Neural crest cell (in vitro differentiated cells): ENCODE results near the gene GSTM2. TPM values are rescaled to one million over a fixed set of nuclear protein-coding genes. Genes with fewer than 3 reads are reported as not detected.

ENCODE experiments used
- DNase-seq: peaks from one replicate; pipeline ENCODE4 v3.0.0; 2021; ENCODE audit warnings: low read depth, mixed read lengths, low spot score
- H3K27ac Mint-ChIP-seq: one replicate; pipeline ENCODE4 v1.8.0; 2021; ENCODE audit warnings: mild to moderate bottlenecking, mixed read lengths; ENCODE audit not compliant: unreplicated experiment
- H3K27me3 Mint-ChIP-seq: 2 replicates; pipeline ENCODE4 v1.8.0; 2021; ENCODE audit warnings: low read depth, mild to moderate bottlenecking, mixed read lengths
- H3K36me3 Mint-ChIP-seq: 2 replicates; pipeline ENCODE4 v1.8.0; 2021; ENCODE audit warnings: low read depth, mild to moderate bottlenecking, mixed read lengths
- H3K4me1 Mint-ChIP-seq: 2 replicates; pipeline ENCODE4 v1.8.0; 2021; ENCODE audit warnings: mixed read lengths
- H3K4me3 Mint-ChIP-seq: one replicate; pipeline ENCODE4 v1.8.0; 2021; ENCODE audit warnings: mild to moderate bottlenecking, mixed read lengths
- H3K9me3 Mint-ChIP-seq: 2 replicates; pipeline ENCODE4 v1.8.0; 2021; ENCODE audit warnings: mixed read lengths
- CTCF ChIP-seq: fragments of 200-600 bp; sonication (generic); conservative IDR thresholded peaks from 2 replicates; pipeline ENCODE4 v1.5.0; 2021; ENCODE audit warnings: antibody characterized with exemption, mild to moderate bottlenecking
- total RNA-seq: library from RNA; stranded (reverse); gene quantifications from 2 replicates; pipeline ENCODE4 v1.2.1, GENCODE V29; 2021

Gene GSTM2
- total RNA-seq, 1 donor from 2014 or later, result 43.7 TPM

- peaks cover 5% of the 10 kb centered on the region for H3K4me1 Mint-ChIP-seq
- H3K27ac Mint-ChIP-seq, result no peak overlapping the region
- no peaks in the 10 kb centered on the region for H3K27me3 Mint-ChIP-seq
- no peak for DNase-seq
- no peak for TF ChIP-seq CTCF
- peaks cover under 1% of the 10 kb centered on the region for H3K9me3 Mint-ChIP-seq
- H3K36me3 Mint-ChIP-seq, result no peaks in the 10 kb centered on the region
- H3K4me3 Mint-ChIP-seq, result no peak overlapping the region
Measured at GRCh38 chr1:109721971-109722370, 54.1 kb downstream of the GSTM2 start.

- H3K4me3 Mint-ChIP-seq, result no peak overlapping the region
- no peak overlapping the region for H3K27ac Mint-ChIP-seq
- no peaks in the 10 kb centered on the region for H3K27me3 Mint-ChIP-seq
- peaks cover 2% of the 10 kb centered on the region for H3K9me3 Mint-ChIP-seq
- no peaks in the 10 kb centered on the region for H3K36me3 Mint-ChIP-seq
- no peak for TF ChIP-seq CTCF
- no peak for DNase-seq
- H3K4me1 Mint-ChIP-seq, result peaks cover 5% of the 10 kb centered on the region
Measured at GRCh38 chr1:109722908-109723691, 55.2 kb downstream of the GSTM2 start.

Other genes with a start within 250 kb of the GSTM2 start
- gene PSMA5, start 241.6 kb upstream of the GSTM2 start, total RNA-seq, result 99.8 and 109 TPM in 2 replicates
- 0.18 and 0.47 TPM in 2 replicates for gene SYPL2, start 201.5 kb upstream of the GSTM2 start, total RNA-seq
- gene ATXN7L2, start 184.2 kb upstream of the GSTM2 start, total RNA-seq, result 13.2 and 15.6 TPM in 2 replicates
- 7.8 and 8.0 TPM in 2 replicates for gene CYB561D1, start 174.0 kb upstream of the GSTM2 start, total RNA-seq
- 6.1 and 7.2 TPM in 2 replicates for gene AMIGO1, start 158.3 kb upstream of the GSTM2 start, total RNA-seq
- not detected in 2 replicates for gene GPR61, start 128.2 kb upstream of the GSTM2 start, total RNA-seq
- gene GNAI3, start 119.4 kb upstream of the GSTM2 start, total RNA-seq, result 9.8 and 10.2 TPM in 2 replicates
- not detected in 2 replicates for gene GNAT2, start 48.4 kb upstream of the GSTM2 start, total RNA-seq
- gene AMPD2, start 48.2 kb upstream of the GSTM2 start, total RNA-seq, result 93.1 and 105 TPM in 2 replicates
- 26.7 and 28.2 TPM in 2 replicates for gene GSTM4, start 12.0 kb upstream of the GSTM2 start, total RNA-seq
- gene GSTM1, start 19.8 kb downstream of the GSTM2 start, total RNA-seq, result 45.9 and 47.8 TPM in 2 replicates
- gene GSTM5, start 44.2 kb downstream of the GSTM2 start, total RNA-seq, result 0.23 TPM in 1 of 2 replicates, not detected in the other
- 56.5 and 62.0 TPM in 2 replicates for gene GSTM3, start 73.0 kb downstream of the GSTM2 start, total RNA-seq
- gene EPS8L3, start 95.9 kb downstream of the GSTM2 start, total RNA-seq, result not detected in 2 replicates
- 16.0 and 17.9 TPM in 2 replicates for gene CSF1, start 242.8 kb downstream of the GSTM2 start, total RNA-seq